ENCODE results near the gene SEPTIN6.
"Not testable (repeated sequence)": the region's sequence is repeated elsewhere in the genome, so short reads cannot be mapped to it uniquely, and the experiment has no call there.

SEPTIN6 gene

DNA sequence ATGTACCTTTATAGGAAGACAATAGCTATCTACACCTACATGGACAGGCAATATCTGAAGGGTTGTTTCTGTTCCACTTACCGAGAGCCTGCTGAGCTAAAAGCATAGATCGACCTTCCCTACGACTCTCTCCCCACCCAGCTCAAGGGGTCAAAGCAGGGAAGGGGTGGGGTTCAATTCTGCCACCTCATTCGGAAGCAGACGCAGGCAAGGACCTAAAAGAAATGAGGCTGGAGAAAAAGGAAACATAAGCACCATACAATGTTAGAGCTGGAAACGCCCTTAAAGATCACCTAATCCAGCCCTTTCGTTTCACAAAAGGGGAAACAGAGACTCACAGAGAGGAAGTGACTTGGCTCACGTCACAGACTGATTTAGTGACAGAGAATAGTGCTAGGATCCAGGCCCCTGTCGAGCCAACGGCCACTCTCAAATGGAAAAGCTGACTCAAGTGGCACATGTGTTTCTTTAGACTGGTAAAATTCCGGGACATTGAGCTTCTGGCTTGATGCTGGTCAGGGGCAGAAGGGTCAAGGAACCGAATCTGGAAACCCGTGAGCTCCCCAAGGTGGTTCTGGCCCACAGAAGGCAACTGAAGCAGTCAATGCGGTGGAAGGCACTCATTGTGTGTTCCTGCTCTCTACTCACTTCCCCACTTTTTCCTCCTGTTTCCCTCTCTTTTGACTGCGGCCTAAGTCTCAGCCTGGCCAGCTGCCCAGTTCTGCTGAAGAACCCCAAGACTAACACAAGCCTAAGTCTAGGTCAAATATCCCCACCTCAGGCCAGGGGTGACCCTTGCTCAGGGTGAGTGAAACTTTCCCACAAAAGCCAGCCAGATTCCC lies 7.5 kb downstream of the SEPTIN6 start:
- H2AFZ ChIP-seq (ENCODE audit: low read depth, low read length) = no peak overlapping the region
- no peaks in the 10 kb centered on the region for H3K36me3 ChIP-seq (ENCODE audit: control insufficient read depth in 1 of 2, insufficient read depth in 2 of 2, low read depth in 1 of 2, low read length in 2 of 2)
- no peak overlapping the region for H2BK12ac ChIP-seq (ENCODE audit: low read length in 2 of 2)
- 67% methylated on average over 12 of the region's 15 CpGs for WGBS
- H3K4me2 ChIP-seq (ENCODE audit: low read length, poor library complexity, severe bottlenecking) = no peak overlapping the region
- no peak overlapping the region for H3K14ac ChIP-seq (ENCODE audit: low read length in 2 of 2)
- no peak overlapping the region for H2AK5ac ChIP-seq (ENCODE audit: low read length, severe bottlenecking)
- peaks cover 3% of the 10 kb centered on the region for H3K4me1 ChIP-seq (ENCODE audit: control insufficient read depth, insufficient read depth, low read depth, low read length)
- H4K91ac ChIP-seq (ENCODE audit: low read length) = no peak overlapping the region
- no peak overlapping the region for H3K27ac ChIP-seq (ENCODE audit: low read length, poor library complexity, severe bottlenecking)
- H3K23ac ChIP-seq (ENCODE audit: low read length in 2 of 2) = no peak overlapping the region
- peak overlapping the region in 1 of 2 experiments; percentile 40 for H3K18ac ChIP-seq (ENCODE audit: low read depth in 1 of 2, low read length in 2 of 2)
- H2BK15ac ChIP-seq (ENCODE audit: low read depth, poor library complexity, severe bottlenecking) = no peak overlapping the region
- H3K9ac ChIP-seq (ENCODE audit: low read length) = peak overlapping the region; percentile 59
- H3K27me3 ChIP-seq (ENCODE audit: control insufficient read depth in 1 of 2, insufficient read depth in 1 of 2, low read length in 2 of 2) = no peaks in the 10 kb centered on the region
- peak; percentile 58 for DNase-seq
- no peak overlapping the region for H2BK120ac ChIP-seq (ENCODE audit: low read depth, low read length)
- peak overlapping the region; percentile 28 for H4K8ac ChIP-seq (ENCODE audit: low read length)
- no peaks in the 10 kb centered on the region for H3K9me3 ChIP-seq (ENCODE audit: control insufficient read depth, low read length)
- H2BK5ac ChIP-seq (ENCODE audit: low read depth, low read length, poor library complexity, severe bottlenecking) = no peak overlapping the region
- peaks cover 13% of the 10 kb centered on the region for H3K79me1 ChIP-seq (replicated peaks; ENCODE audit: low read length, poor library complexity, severe bottlenecking)
- peak overlapping the region in 1 of 2 experiments; percentile 51 for H3K4ac ChIP-seq (ENCODE audit: low read depth in 1 of 2, low read length in 2 of 2)
- H3K4me3 ChIP-seq (ENCODE audit: insufficient read depth in 1 of 2, low read depth in 1 of 2, low read length in 2 of 2) = peak overlapping the region in 1 of 2 experiments; percentile 34

DNA sequence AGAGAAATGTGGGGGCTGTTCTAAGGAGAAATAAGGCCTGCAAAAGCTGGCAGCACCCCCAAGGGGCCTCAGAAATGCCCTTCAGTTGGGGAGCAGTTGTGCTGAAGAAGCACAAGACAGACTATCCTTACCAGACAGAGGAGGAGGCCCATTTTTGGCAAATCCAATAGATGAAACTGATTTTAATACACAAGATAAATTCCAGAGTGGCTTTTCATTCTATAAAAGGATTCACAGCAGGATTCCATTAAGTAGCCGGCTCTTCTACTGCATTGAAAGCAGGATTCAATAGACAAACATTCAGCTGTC lies 8.1 kb downstream of the SEPTIN6 start:
- Histone ChIP-seq H2BK120ac (ENCODE audit: low read depth, low read length) (no peak overlapping the region), H2BK5ac (ENCODE audit: low read depth, low read length, poor library complexity, severe bottlenecking) (no peak overlapping the region)
- DNase-seq = no peak

DNA sequence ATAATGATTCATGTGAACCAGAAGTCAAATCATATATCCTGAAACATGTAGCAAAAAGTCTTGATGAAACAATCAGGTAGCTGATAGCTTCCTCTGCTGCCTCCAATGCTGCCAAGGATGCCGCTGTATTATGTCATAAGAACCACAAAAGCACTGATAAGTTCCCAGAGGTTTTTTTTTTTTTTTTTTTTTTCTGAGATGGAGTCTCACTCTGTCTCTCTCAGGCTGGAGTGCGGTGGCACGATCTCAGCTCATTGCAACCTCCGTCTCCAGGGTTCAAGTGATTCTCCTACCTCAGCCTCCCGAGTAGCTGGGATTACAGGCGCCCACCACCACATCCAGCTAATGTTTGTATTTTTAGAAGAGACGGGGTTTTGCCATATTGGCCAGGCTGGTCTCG lies 8.7 kb downstream of the SEPTIN6 start:
- H2BK5ac ChIP-seq (ENCODE audit: low read depth, low read length, poor library complexity, severe bottlenecking); H2BK15ac ChIP-seq (ENCODE audit: low read depth, poor library complexity, severe bottlenecking); H3K4me1 ChIP-seq (ENCODE audit: control insufficient read depth, insufficient read depth, low read depth, low read length); H3K9me3 ChIP-seq (ENCODE audit: control insufficient read depth, low read length); H3K23ac ChIP-seq (ENCODE audit: low read length in 2 of 2); H3K27ac ChIP-seq (ENCODE audit: low read length, poor library complexity, severe bottlenecking); DNase-seq; H2BK120ac ChIP-seq (ENCODE audit: low read depth, low read length); H3K9ac ChIP-seq (ENCODE audit: low read length); H3K4me3 ChIP-seq (ENCODE audit: insufficient read depth in 1 of 2, low read depth in 1 of 2, low read length in 2 of 2); H4K8ac ChIP-seq (ENCODE audit: low read length); H3K4ac ChIP-seq (ENCODE audit: low read depth in 1 of 2, low read length in 2 of 2); H4K91ac ChIP-seq (ENCODE audit: low read length); H3K18ac ChIP-seq (ENCODE audit: low read depth in 1 of 2, low read length in 2 of 2); H3K4me2 ChIP-seq (ENCODE audit: low read length, poor library complexity, severe bottlenecking); H3K14ac ChIP-seq (ENCODE audit: low read length in 2 of 2); H2BK12ac ChIP-seq (ENCODE audit: low read length in 2 of 2); H3K27me3 ChIP-seq (ENCODE audit: control insufficient read depth in 1 of 2, insufficient read depth in 1 of 2, low read length in 2 of 2); H2AK5ac ChIP-seq (ENCODE audit: low read length, severe bottlenecking); H3K36me3 ChIP-seq (ENCODE audit: control insufficient read depth in 1 of 2, insufficient read depth in 2 of 2, low read depth in 1 of 2, low read length in 2 of 2); H2AFZ ChIP-seq (ENCODE audit: low read depth, low read length): not testable (repeated sequence)
- peaks cover 12% of the 10 kb centered on the region for H3K79me1 ChIP-seq (replicated peaks; ENCODE audit: low read length, poor library complexity, severe bottlenecking)
- WGBS = 100% methylated on average over 4 of the region's 8 CpGs

More for the DNA sequence above, 8.1 kb downstream of the SEPTIN6 start:
- H2BK15ac ChIP-seq (ENCODE audit: low read depth, poor library complexity, severe bottlenecking) = no peak overlapping the region
- no peak overlapping the region for H4K8ac ChIP-seq (ENCODE audit: low read length)
- no peak overlapping the region for H3K4me2 ChIP-seq (ENCODE audit: low read length, poor library complexity, severe bottlenecking)
- peaks cover 3% of the 10 kb centered on the region for H3K4me1 ChIP-seq (ENCODE audit: control insufficient read depth, insufficient read depth, low read depth, low read length)
- H3K4ac ChIP-seq (ENCODE audit: low read depth in 1 of 2, low read length in 2 of 2) = no peak overlapping the region
- H2BK12ac ChIP-seq (ENCODE audit: low read length in 2 of 2) = no peak overlapping the region
- H2AK5ac ChIP-seq (ENCODE audit: low read length, severe bottlenecking) = no peak overlapping the region
- H3K14ac ChIP-seq (ENCODE audit: low read length in 2 of 2) = no peak overlapping the region
- H3K4me3 ChIP-seq (ENCODE audit: insufficient read depth in 1 of 2, low read depth in 1 of 2, low read length in 2 of 2) = peak overlapping the region in 1 of 2 experiments; percentile 34
- no peak overlapping the region for H3K23ac ChIP-seq (ENCODE audit: low read length in 2 of 2)
- H3K27me3 ChIP-seq (ENCODE audit: control insufficient read depth in 1 of 2, insufficient read depth in 1 of 2, low read length in 2 of 2) = no peaks in the 10 kb centered on the region
- no peak overlapping the region for H4K91ac ChIP-seq (ENCODE audit: low read length)
- no peak overlapping the region for H3K27ac ChIP-seq (ENCODE audit: low read length, poor library complexity, severe bottlenecking)
- H3K79me1 ChIP-seq (replicated peaks; ENCODE audit: low read length, poor library complexity, severe bottlenecking) = peaks cover 11% of the 10 kb centered on the region
- peak overlapping the region; percentile 59 for H3K9ac ChIP-seq (ENCODE audit: low read length)
- H3K36me3 ChIP-seq (ENCODE audit: control insufficient read depth in 1 of 2, insufficient read depth in 2 of 2, low read depth in 1 of 2, low read length in 2 of 2) = no peaks in the 10 kb centered on the region
- no peaks in the 10 kb centered on the region for H3K9me3 ChIP-seq (ENCODE audit: control insufficient read depth, low read length)
- no peak overlapping the region for H2AFZ ChIP-seq (ENCODE audit: low read depth, low read length)
- 100% methylated on average over 1 of the region's 1 CpG for WGBS
- no peak overlapping the region for H3K18ac ChIP-seq (ENCODE audit: low read depth in 1 of 2, low read length in 2 of 2)

DNA sequence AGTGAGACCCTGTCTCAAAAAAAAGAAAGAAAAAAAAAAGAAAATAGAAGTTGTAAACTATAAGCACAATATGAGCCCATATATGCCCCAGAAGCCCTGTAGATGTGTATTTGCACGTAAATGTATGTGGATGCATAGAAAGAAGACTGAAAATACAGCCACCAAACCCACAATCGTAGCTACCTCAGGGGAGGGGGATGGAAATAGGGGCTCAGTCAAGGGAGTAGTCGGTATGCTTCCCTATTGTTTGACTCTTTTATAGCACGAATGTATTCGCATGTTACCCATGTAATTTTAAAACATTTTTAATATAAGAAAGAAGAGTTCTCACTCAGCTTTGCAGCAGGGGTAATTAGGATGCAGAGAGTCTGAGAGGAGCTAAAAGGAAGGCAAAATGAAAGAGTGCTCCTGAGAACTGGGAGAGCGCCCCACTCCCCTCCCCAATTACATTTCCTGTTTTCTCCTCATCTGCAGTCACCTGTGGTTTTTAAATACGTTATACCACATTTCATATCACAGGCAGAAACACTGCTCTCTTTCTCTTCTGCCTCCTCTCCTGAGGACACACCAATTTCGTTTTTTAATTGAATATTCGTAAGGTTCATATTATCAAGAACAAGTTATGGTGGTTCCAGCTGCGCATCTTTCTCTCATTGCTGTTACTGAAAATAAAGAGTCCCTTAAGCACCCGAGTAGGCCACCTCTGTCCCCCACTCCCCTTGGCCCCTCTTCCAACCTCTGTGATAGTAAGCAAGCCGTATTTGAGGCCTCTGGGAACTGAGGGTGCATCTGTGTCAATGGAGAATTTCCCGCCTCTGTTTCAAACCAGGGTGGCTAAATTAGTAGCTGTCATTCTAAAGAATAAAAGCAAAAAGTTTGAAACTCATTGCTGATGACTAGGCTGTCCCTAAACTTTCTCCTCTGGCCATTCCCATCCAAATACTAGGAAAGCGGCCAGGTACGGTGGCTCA lies 10.7 kb downstream of the SEPTIN6 start:
- Histone ChIP-seq H3K18ac (ENCODE audit: low read depth in 1 of 2, low read length in 2 of 2) (no peak overlapping the region), H2BK120ac (ENCODE audit: low read depth, low read length) (no peak overlapping the region), H3K9me3 (ENCODE audit: control insufficient read depth, low read length) (no peaks in the 10 kb centered on the region), H3K4me3 (ENCODE audit: insufficient read depth in 1 of 2, low read depth in 1 of 2, low read length in 2 of 2) (no peak overlapping the region), H3K36me3 (ENCODE audit: control insufficient read depth in 1 of 2, insufficient read depth in 2 of 2, low read depth in 1 of 2, low read length in 2 of 2) (no peaks in the 10 kb centered on the region), H2BK12ac (ENCODE audit: low read length in 2 of 2) (no peak overlapping the region), H3K27me3 (ENCODE audit: control insufficient read depth in 1 of 2, insufficient read depth in 1 of 2, low read length in 2 of 2) (no peaks in the 10 kb centered on the region), H3K27ac (ENCODE audit: low read length, poor library complexity, severe bottlenecking) (no peak overlapping the region), H2BK5ac (ENCODE audit: low read depth, low read length, poor library complexity, severe bottlenecking) (no peak overlapping the region), H3K4ac (ENCODE audit: low read depth in 1 of 2, low read length in 2 of 2) (no peak overlapping the region), H2BK15ac (ENCODE audit: low read depth, poor library complexity, severe bottlenecking) (no peak overlapping the region), H3K4me2 (ENCODE audit: low read length, poor library complexity, severe bottlenecking) (no peak overlapping the region), H4K91ac (ENCODE audit: low read length) (no peak overlapping the region), H3K79me1 (replicated peaks; ENCODE audit: low read length, poor library complexity, severe bottlenecking) (peaks cover 16% of the 10 kb centered on the region), H2AFZ (ENCODE audit: low read depth, low read length) (no peak overlapping the region), H4K8ac (ENCODE audit: low read length) (no peak overlapping the region), H3K14ac (ENCODE audit: low read length in 2 of 2) (no peak overlapping the region), H3K4me1 (ENCODE audit: control insufficient read depth, insufficient read depth, low read depth, low read length) (peaks cover 7% of the 10 kb centered on the region), H3K9ac (ENCODE audit: low read length) (no peak overlapping the region), H3K23ac (ENCODE audit: low read length in 2 of 2) (no peak overlapping the region), H2AK5ac (ENCODE audit: low read length, severe bottlenecking) (no peak overlapping the region)
- WGBS = 87% methylated on average over 7 of the region's 15 CpGs
- no peak for DNase-seq

Data from mesenchymal stem cell (in vitro differentiated cells and primary cell).